ENCODE data around the gene DR1.

- TF ChIP-seq CTCF (IDR thresholded peaks at IDR 0.05) (no peak), POLR2A (IDR thresholded peaks at IDR 0.05) (peak; percentile 93)
These were observed at the start of gene DR1 for GRCh38 chr1:93345633-93346420.

Measured in right lobe of liver (tissue), 4 donors.